HL-60 (cell line): ENCODE results near the gene KIF23.

ENCODE experiments used
- CTCF ChIP-seq: IDR thresholded peaks from one replicate; pipeline ENCODE4 v1.5.1; 2011; ENCODE audit warnings: low read length, control low read depth, inconsistent platforms; ENCODE audit not compliant: insufficient read depth
- REST ChIP-seq: IDR thresholded peaks from 2 replicates; pipeline ENCODE4 v1.6.1; 2012; ENCODE audit warnings: low read depth; ENCODE audit not compliant: insufficient replicate concordance

GRCh38 chr15:69472046-69472445, 57.9 kb downstream of the KIF23 start:
- TF ChIP-seq CTCF = no peak
- TF ChIP-seq REST = no peak
